Measurements from ENCODE around the gene GPR21. TPM values are rescaled to one million over a fixed set of nuclear protein-coding genes. Genes with fewer than 3 reads are reported as not detected.
A peak's percentile ranks its signal among the peaks of the same experiment; 100 is the strongest.

Gene GPR21
- total and polyA plus RNA-seq, 5 donors from 2014 or later, result 3.6 TPM; not detected in 4

- Mint-ChIP-seq H3K4me1 (peaks cover 3 to 16% (median 9%) of the 10 kb centered on the region in 4 donors), H3K27ac (peak overlapping the region; percentile 17 to 83 (median 55)), H3K36me3 (peaks cover 27% of the 10 kb centered on the region), H3K4me3 (peak overlapping the region in 1 of 4 donors; percentile 47), H3K9me3 (no peaks in the 10 kb centered on the region), H3K27me3 (no peaks in the 10 kb centered on the region)
- H3K4me1 ChIP-seq (ENCODE audit: control insufficient read depth, insufficient read depth, low read length, poor library complexity, severe bottlenecking), result no peaks in the 10 kb centered on the region
- DNase-seq (no peak), ATAC-seq (ENCODE audit: low read depth in 2 of 2) (no peak)
- no peaks in the 10 kb centered on the region for H3K9me3 ChIP-seq (ENCODE audit: control insufficient read depth in 2 of 2, low read length in 2 of 2)
- H3K36me3 ChIP-seq (ENCODE audit: control insufficient read depth, insufficient read depth, low read length), result peaks cover 48% of the 10 kb centered on the region
- H3K27me3 ChIP-seq (ENCODE audit: control insufficient read depth, insufficient read depth, low read length), result no peaks in the 10 kb centered on the region
- no peak overlapping the region for H3K27ac ChIP-seq (ENCODE audit: insufficient read depth, low read length, poor library complexity, severe bottlenecking)
- H3K4me3 ChIP-seq (ENCODE audit: low read depth, low read length), result no peak overlapping the region
These were observed 32.9 kb upstream of the GPR21 start for GRCh38 chr9:123000371-123001068.

GRCh38 chr9:123002754-123003153, 30.7 kb upstream of the GPR21 start:
- no peak for DNase-seq
- H3K36me3 Mint-ChIP-seq, result peaks cover 29% of the 10 kb centered on the region
- H3K9me3 Mint-ChIP-seq, result no peaks in the 10 kb centered on the region
- H3K27ac Mint-ChIP-seq, result no peak overlapping the region
- no peaks in the 10 kb centered on the region for H3K4me1 ChIP-seq (ENCODE audit: control insufficient read depth, insufficient read depth, low read length, poor library complexity, severe bottlenecking)
- no peaks in the 10 kb centered on the region for H3K9me3 ChIP-seq (ENCODE audit: control insufficient read depth in 2 of 2, low read length in 2 of 2)
- H3K4me3 ChIP-seq (ENCODE audit: low read depth, low read length), result no peak overlapping the region
- peaks cover 31% of the 10 kb centered on the region for H3K36me3 ChIP-seq (ENCODE audit: control insufficient read depth, insufficient read depth, low read length)
- peaks cover 3 to 16% (median 9%) of the 10 kb centered on the region in 4 donors for H3K4me1 Mint-ChIP-seq
- H3K4me3 Mint-ChIP-seq, result no peak overlapping the region
- H3K27me3 ChIP-seq (ENCODE audit: control insufficient read depth, insufficient read depth, low read length), result no peaks in the 10 kb centered on the region
- no peak overlapping the region for H3K27ac ChIP-seq (ENCODE audit: insufficient read depth, low read length, poor library complexity, severe bottlenecking)
- no peaks in the 10 kb centered on the region for H3K27me3 Mint-ChIP-seq
- ATAC-seq (ENCODE audit: low read depth in 2 of 2), result no peak

GRCh38 chr9:123003466-123003865, 30.0 kb upstream of the GPR21 start:
- no peak overlapping the region for H3K4me3 ChIP-seq (ENCODE audit: low read depth, low read length)
- H3K27ac ChIP-seq (ENCODE audit: insufficient read depth, low read length, poor library complexity, severe bottlenecking), result no peak overlapping the region
- H3K27me3 ChIP-seq (ENCODE audit: control insufficient read depth, insufficient read depth, low read length), result no peaks in the 10 kb centered on the region
- H3K4me1 Mint-ChIP-seq, result peaks cover 3 to 16% (median 9%) of the 10 kb centered on the region in 4 donors
- H3K9me3 Mint-ChIP-seq, result no peaks in the 10 kb centered on the region
- H3K27me3 Mint-ChIP-seq, result no peaks in the 10 kb centered on the region
- DNase-seq (no peak), ATAC-seq (ENCODE audit: low read depth in 2 of 2) (no peak)
- H3K4me1 ChIP-seq (ENCODE audit: control insufficient read depth, insufficient read depth, low read length, poor library complexity, severe bottlenecking), result no peaks in the 10 kb centered on the region
- H3K4me3 Mint-ChIP-seq, result no peak overlapping the region
- H3K27ac Mint-ChIP-seq, result no peak overlapping the region
- peaks cover 28% of the 10 kb centered on the region for H3K36me3 Mint-ChIP-seq
- no peaks in the 10 kb centered on the region for H3K9me3 ChIP-seq (ENCODE audit: control insufficient read depth in 2 of 2, low read length in 2 of 2)
- H3K36me3 ChIP-seq (ENCODE audit: control insufficient read depth, insufficient read depth, low read length), result peaks cover 27% of the 10 kb centered on the region

- peaks cover 0 to 9% (median 3%) of the 10 kb centered on the region in 4 donors for H3K4me1 Mint-ChIP-seq
- Histone ChIP-seq H3K27ac (ENCODE audit: insufficient read depth, low read length, poor library complexity, severe bottlenecking) (no peak overlapping the region), H3K27me3 (ENCODE audit: control insufficient read depth, insufficient read depth, low read length) (no peaks in the 10 kb centered on the region), H3K36me3 (ENCODE audit: control insufficient read depth, insufficient read depth, low read length) (peaks cover 26% of the 10 kb centered on the region), H3K9me3 (ENCODE audit: control insufficient read depth in 2 of 2, low read length in 2 of 2) (no peaks in the 10 kb centered on the region), H3K4me3 (ENCODE audit: low read depth, low read length) (no peak overlapping the region), H3K4me1 (ENCODE audit: control insufficient read depth, insufficient read depth, low read length, poor library complexity, severe bottlenecking) (no peaks in the 10 kb centered on the region)
- H3K27ac Mint-ChIP-seq, result no peak overlapping the region
- H3K4me3 Mint-ChIP-seq, result no peak overlapping the region
- no peak for DNase-seq
- no peaks in the 10 kb centered on the region for H3K27me3 Mint-ChIP-seq
- ATAC-seq (ENCODE audit: low read depth in 2 of 2), result no peak
- peaks cover 16% of the 10 kb centered on the region for H3K36me3 Mint-ChIP-seq
- no peaks in the 10 kb centered on the region for H3K9me3 Mint-ChIP-seq
These were observed 27.5 kb upstream of the GPR21 start for GRCh38 chr9:123005964-123006363.

- Histone ChIP-seq H3K36me3 (ENCODE audit: control insufficient read depth, insufficient read depth, low read length) (peaks cover 19% of the 10 kb centered on the region), H3K9me3 (ENCODE audit: control insufficient read depth in 2 of 2, low read length in 2 of 2) (no peaks in the 10 kb centered on the region), H3K27ac (ENCODE audit: insufficient read depth, low read length, poor library complexity, severe bottlenecking) (no peak overlapping the region), H3K27me3 (ENCODE audit: control insufficient read depth, insufficient read depth, low read length) (no peaks in the 10 kb centered on the region), H3K4me1 (ENCODE audit: control insufficient read depth, insufficient read depth, low read length, poor library complexity, severe bottlenecking) (no peaks in the 10 kb centered on the region), H3K4me3 (ENCODE audit: low read depth, low read length) (no peak overlapping the region)
- no peak overlapping the region for H3K27ac Mint-ChIP-seq
- no peaks in the 10 kb centered on the region for H3K27me3 Mint-ChIP-seq
- H3K4me1 Mint-ChIP-seq, result peaks cover 0 to 9% (median 3%) of the 10 kb centered on the region in 4 donors
- ATAC-seq (ENCODE audit: low read depth in 2 of 2), result no peak
- H3K9me3 Mint-ChIP-seq, result no peaks in the 10 kb centered on the region
- H3K36me3 Mint-ChIP-seq, result peaks cover 26% of the 10 kb centered on the region
- no peak for DNase-seq
- H3K4me3 Mint-ChIP-seq, result no peak overlapping the region
These were observed 26.2 kb upstream of the GPR21 start for GRCh38 chr9:123007269-123007668.

- peaks cover 40% of the 10 kb centered on the region for H3K36me3 Mint-ChIP-seq
- DNase-seq, result no peak
These were observed 24.6 kb upstream of the GPR21 start for GRCh38 chr9:123008909-123009308.

GRCh38 chr9:123011380-123011779, 22.1 kb upstream of the GPR21 start:
- H3K4me3 Mint-ChIP-seq, result no peak overlapping the region
- Histone ChIP-seq H3K4me1 (ENCODE audit: control insufficient read depth, insufficient read depth, low read length, poor library complexity, severe bottlenecking) (no peaks in the 10 kb centered on the region), H3K4me3 (ENCODE audit: low read depth, low read length) (no peak overlapping the region), H3K27ac (ENCODE audit: insufficient read depth, low read length, poor library complexity, severe bottlenecking) (no peak overlapping the region), H3K27me3 (ENCODE audit: control insufficient read depth, insufficient read depth, low read length) (no peaks in the 10 kb centered on the region), H3K9me3 (ENCODE audit: control insufficient read depth in 2 of 2, low read length in 2 of 2) (no peaks in the 10 kb centered on the region), H3K36me3 (ENCODE audit: control insufficient read depth, insufficient read depth, low read length) (peaks cover 36% of the 10 kb centered on the region)
- H3K9me3 Mint-ChIP-seq, result peaks cover 0 to 3% (median 0%) of the 10 kb centered on the region in 7 donors
- peaks cover 0 to 9% (median 3%) of the 10 kb centered on the region in 4 donors for H3K4me1 Mint-ChIP-seq
- H3K27ac Mint-ChIP-seq, result no peak overlapping the region
- peaks cover 46% of the 10 kb centered on the region for H3K36me3 Mint-ChIP-seq
- DNase-seq, result no peak
- ATAC-seq (ENCODE audit: low read depth in 2 of 2), result no peak
- no peaks in the 10 kb centered on the region for H3K27me3 Mint-ChIP-seq

More at GRCh38 chr9:123008909-123009308, 24.6 kb upstream of the GPR21 start:
- Histone ChIP-seq H3K27me3 (ENCODE audit: control insufficient read depth, insufficient read depth, low read length) (no peaks in the 10 kb centered on the region), H3K36me3 (ENCODE audit: control insufficient read depth, insufficient read depth, low read length) (peaks cover 23% of the 10 kb centered on the region), H3K27ac (ENCODE audit: insufficient read depth, low read length, poor library complexity, severe bottlenecking) (no peak overlapping the region), H3K4me3 (ENCODE audit: low read depth, low read length) (no peak overlapping the region), H3K4me1 (ENCODE audit: control insufficient read depth, insufficient read depth, low read length, poor library complexity, severe bottlenecking) (no peaks in the 10 kb centered on the region), H3K9me3 (ENCODE audit: control insufficient read depth in 2 of 2, low read length in 2 of 2) (no peaks in the 10 kb centered on the region)
- H3K4me1 Mint-ChIP-seq, result peaks cover 0 to 9% (median 3%) of the 10 kb centered on the region in 4 donors
- ATAC-seq (ENCODE audit: low read depth in 2 of 2), result no peak
- H3K4me3 Mint-ChIP-seq, result no peak overlapping the region
- no peak overlapping the region for H3K27ac Mint-ChIP-seq
- H3K9me3 Mint-ChIP-seq, result peaks cover 0 to 3% (median 0%) of the 10 kb centered on the region in 7 donors
- H3K27me3 Mint-ChIP-seq, result no peaks in the 10 kb centered on the region

Data from CD4-positive, CD25-positive, alpha-beta regulatory T cell (primary cell).